Neural progenitor cell (in vitro differentiated cells): ENCODE data around the gene HSPB2. TPM values are rescaled to one million over a fixed set of nuclear protein-coding genes. Genes with fewer than 3 reads are reported as not detected.

Experiments used
- DNase-seq: peaks from one replicate; pipeline ENCODE4 v3.0.0-alpha.2; 2016; ENCODE audit warnings: low spot score
- H2AFZ ChIP-seq: fragments of 200-600 bp; sonication (generic); replicated peaks from 2 replicates; pipeline ENCODE4 v1.6.1; 2016; ENCODE audit warnings: antibody characterized with exemption
- H3F3A ChIP-seq: fragments of 200-600 bp; sonication (generic); 2 replicates; pipeline ENCODE4 v1.6.1; 2016; ENCODE audit warnings: antibody characterized with exemption, low read depth
- H3K27ac ChIP-seq: fragments of 200-600 bp; sonication (generic); 2 replicates; pipeline ENCODE4 v1.5.1; 2016; ENCODE audit warnings: mild to moderate bottlenecking
- H3K27me3 ChIP-seq: fragments of 200-600 bp; sonication (generic); 2 replicates; pipeline ENCODE4 v1.6.1; 2016; ENCODE audit warnings: mild to moderate bottlenecking, moderate library complexity
- H3K36me3 ChIP-seq: fragments of 200-600 bp; sonication (generic); 2 replicates; pipeline ENCODE4 v1.5.1; 2016
- H3K4me1 ChIP-seq: fragments of 200-600 bp; sonication (generic); 2 replicates; pipeline ENCODE4 v1.6.1; 2016; ENCODE audit warnings: mixed run types
- H3K4me2 ChIP-seq: fragments of 200-600 bp; sonication (generic); 2 replicates; pipeline ENCODE4 v1.6.1; 2016
- H3K4me3 ChIP-seq: fragments of 200-600 bp; sonication (generic); 2 replicates; pipeline ENCODE4 v1.5.1; 2016
- H3K79me2 ChIP-seq: fragments of 200-600 bp; sonication (generic); 2 replicates; pipeline ENCODE4 v1.6.1; 2016; ENCODE audit warnings: low read depth
- H3K9ac ChIP-seq: fragments of 200-600 bp; sonication (generic); 2 replicates; pipeline ENCODE4 v1.6.1; 2016
- H3K9me3 ChIP-seq: fragments of 200-600 bp; sonication (generic); 2 replicates; pipeline ENCODE4 v1.5.1; 2016; ENCODE audit warnings: low read depth
- H4K20me1 ChIP-seq: fragments of 200-600 bp; sonication (generic); 2 replicates; pipeline ENCODE4 v1.6.1; 2016; ENCODE audit warnings: low read depth
- H3K27ac Mint-ChIP-seq: 3 replicates; pipeline ENCODE4 v1.8.0; 2021; ENCODE audit warnings: mixed read lengths
- H3K27me3 Mint-ChIP-seq: 2 replicates; pipeline ENCODE4 v1.8.0; 2022; ENCODE audit warnings: low read depth, mild to moderate bottlenecking, inconsistent platforms, moderate library complexity, mixed read lengths; ENCODE audit not compliant: insufficient read depth
- H3K36me3 Mint-ChIP-seq: 3 replicates; pipeline ENCODE4 v1.8.0; 2021; ENCODE audit warnings: mixed read lengths
- H3K4me1 Mint-ChIP-seq: 3 replicates; pipeline ENCODE4 v1.8.0; 2021; ENCODE audit warnings: mixed read lengths
- H3K4me3 Mint-ChIP-seq: 3 replicates; pipeline ENCODE4 v1.8.0; 2021; ENCODE audit warnings: mild to moderate bottlenecking, moderate library complexity, mixed read lengths
- H3K9me3 Mint-ChIP-seq: 3 replicates; pipeline ENCODE4 v1.8.0; 2020; ENCODE audit warnings: mixed read lengths
- EZH2 ChIP-seq: fragments of 200-600 bp; sonication (generic); IDR thresholded peaks from 2 replicates; pipeline ENCODE4 v1.6.1; 2017; ENCODE audit warnings: antibody characterized with exemption, mild to moderate bottlenecking, moderate library complexity
- EZH2phosphoT487 ChIP-seq: fragments of 200-600 bp; sonication (generic); IDR thresholded peaks from 2 replicates; pipeline ENCODE4 v1.6.1; 2017; ENCODE audit warnings: antibody characterized with exemption
- total RNA-seq: library from RNA; depleted of rRNA; stranded (reverse); fragments of >200 nt; gene quantifications from 2 replicates; pipeline ENCODE4 v1.2.3, GENCODE V29; 2015; ENCODE audit warnings: low replicate concordance
- TF ChIP-seq, protein P1 (sequence below): fragments of 200-600 bp; sonication (generic); IDR thresholded peaks from 2 replicates; pipeline ENCODE4 v1.5.1; 2017; ENCODE audit warnings: antibody characterized with exemption, mild to moderate bottlenecking

The HSPB2 gene
- total RNA-seq, 1 donor from 2014 or later: not detected

DNA sequence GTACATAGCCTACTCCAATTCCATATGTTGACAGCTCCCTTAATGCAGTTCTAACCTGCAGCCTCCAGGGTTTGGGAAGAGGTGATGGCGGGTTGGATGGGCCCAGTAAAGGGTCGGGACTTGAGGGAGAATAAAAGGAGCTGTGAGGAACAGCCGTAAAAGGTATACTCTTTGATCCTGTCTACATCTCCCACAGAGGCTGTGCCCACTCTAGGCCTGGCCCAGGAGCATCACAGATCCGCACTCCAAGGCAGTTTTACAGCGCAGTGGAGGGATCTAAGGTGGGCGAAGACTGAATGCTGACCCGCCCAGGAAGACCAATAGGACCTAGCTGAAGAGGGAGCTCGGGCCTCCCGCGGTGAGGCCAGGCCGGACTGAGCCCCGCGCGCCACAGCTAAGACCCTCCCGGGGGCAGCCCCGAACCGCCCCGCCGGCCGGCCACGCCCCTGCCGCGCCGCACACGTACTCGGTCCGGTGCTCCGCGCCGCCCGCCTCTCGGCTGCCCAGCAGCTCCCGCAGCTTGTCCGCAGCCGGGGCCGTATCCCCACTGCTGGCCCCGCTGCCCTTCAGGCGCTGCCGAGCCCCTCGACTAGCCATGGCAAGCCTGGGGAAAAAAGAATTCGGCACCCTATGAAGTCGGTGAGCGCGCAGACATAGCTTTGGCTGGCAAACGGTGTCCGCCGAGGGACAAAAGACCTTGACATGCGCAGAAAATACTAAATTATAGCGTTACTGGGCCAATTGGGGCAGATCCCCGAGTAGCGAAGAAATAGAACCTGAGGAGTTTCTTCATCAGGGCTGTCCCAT lies 41.4 kb upstream of the HSPB2 start, which contains the start of gene ALG9:
TSS of gene ALG9 (minus strand) at position 696 of the 807 bp plus-strand sequence. CDS start at position 597, 99 bp downstream.
- TF ChIP-seq EZH2phosphoT487: no peak
- TF ChIP-seq, protein P1, sequence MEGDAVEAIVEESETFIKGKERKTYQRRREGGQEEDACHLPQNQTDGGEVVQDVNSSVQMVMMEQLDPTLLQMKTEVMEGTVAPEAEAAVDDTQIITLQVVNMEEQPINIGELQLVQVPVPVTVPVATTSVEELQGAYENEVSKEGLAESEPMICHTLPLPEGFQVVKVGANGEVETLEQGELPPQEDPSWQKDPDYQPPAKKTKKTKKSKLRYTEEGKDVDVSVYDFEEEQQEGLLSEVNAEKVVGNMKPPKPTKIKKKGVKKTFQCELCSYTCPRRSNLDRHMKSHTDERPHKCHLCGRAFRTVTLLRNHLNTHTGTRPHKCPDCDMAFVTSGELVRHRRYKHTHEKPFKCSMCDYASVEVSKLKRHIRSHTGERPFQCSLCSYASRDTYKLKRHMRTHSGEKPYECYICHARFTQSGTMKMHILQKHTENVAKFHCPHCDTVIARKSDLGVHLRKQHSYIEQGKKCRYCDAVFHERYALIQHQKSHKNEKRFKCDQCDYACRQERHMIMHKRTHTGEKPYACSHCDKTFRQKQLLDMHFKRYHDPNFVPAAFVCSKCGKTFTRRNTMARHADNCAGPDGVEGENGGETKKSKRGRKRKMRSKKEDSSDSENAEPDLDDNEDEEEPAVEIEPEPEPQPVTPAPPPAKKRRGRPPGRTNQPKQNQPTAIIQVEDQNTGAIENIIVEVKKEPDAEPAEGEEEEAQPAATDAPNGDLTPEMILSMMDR: peak; percentile 35
- peak; percentile 88 for DNase-seq
- H3K27ac Mint-ChIP-seq: peak within 1 kb of the TSS; percentile 88
- Histone ChIP-seq H3K4me2 (peak within 1 kb of the TSS; percentile 86), H3K27ac (peak within 1 kb of the TSS; percentile 60), H3K4me3 (peak within 1 kb of the TSS; percentile 85), H3K79me2 (peaks cover 7% of the 10 kb centered on the region), H3K27me3 (no peaks in the 10 kb centered on the region), H3K36me3 (peaks cover 7% of the 10 kb centered on the region), H3K9ac (peak within 1 kb of the TSS; percentile 49), H3K4me1 (no peaks in the 10 kb centered on the region), H2AFZ (peak within 1 kb of the TSS; percentile 80), H3K9me3 (no peaks in the 10 kb centered on the region), H4K20me1 (no peaks in the 10 kb centered on the region), H3F3A (peaks cover 18% of the 10 kb centered on the region)
- peak within 1 kb of the TSS; percentile 96 for H3K4me3 Mint-ChIP-seq
- H3K9me3 Mint-ChIP-seq: no peaks in the 10 kb centered on the region
- peaks cover 17% of the 10 kb centered on the region for H3K36me3 Mint-ChIP-seq
- H3K4me1 Mint-ChIP-seq: peaks cover 15% of the 10 kb centered on the region
- peaks cover 5% of the 10 kb centered on the region for H3K27me3 Mint-ChIP-seq

- no peaks in the 10 kb centered on the region for H3K4me1 ChIP-seq
- H3K9me3 ChIP-seq: no peaks in the 10 kb centered on the region
- H3K27ac ChIP-seq: no peak overlapping the region
- Mint-ChIP-seq H3K27me3 (peaks cover 5% of the 10 kb centered on the region), H3K27ac (peak overlapping the region; percentile 88), H3K4me1 (peaks cover 19% of the 10 kb centered on the region), H3K9me3 (no peaks in the 10 kb centered on the region), H3K36me3 (peaks cover 11% of the 10 kb centered on the region), H3K4me3 (peak overlapping the region; percentile 96)
- no peaks in the 10 kb centered on the region for H4K20me1 ChIP-seq
- peak overlapping the region; percentile 86 for H3K4me2 ChIP-seq
- H3K79me2 ChIP-seq: peaks cover 7% of the 10 kb centered on the region
- peak overlapping the region; percentile 80 for H2AFZ ChIP-seq
- TF ChIP-seq, protein P1: no peak
- no peak for TF ChIP-seq EZH2phosphoT487
- TF ChIP-seq EZH2: no peak
- peak overlapping the region; percentile 49 for H3K9ac ChIP-seq
- H3K36me3 ChIP-seq: peaks cover 7% of the 10 kb centered on the region
- DNase-seq: no peak
- peaks cover 18% of the 10 kb centered on the region for H3F3A ChIP-seq
- H3K4me3 ChIP-seq: peak overlapping the region; percentile 85
- no peaks in the 10 kb centered on the region for H3K27me3 ChIP-seq
These were observed 40.8 kb upstream of the HSPB2 start for GRCh38 chr11:111871693-111872161.

- Mint-ChIP-seq H3K27ac (peak overlapping the region; percentile 90), H3K27me3 (peaks cover 3% of the 10 kb centered on the region), H3K4me1 (peaks cover 18% of the 10 kb centered on the region), H3K4me3 (peak overlapping the region; percentile 92), H3K9me3 (no peaks in the 10 kb centered on the region), H3K36me3 (no peaks in the 10 kb centered on the region)
- Histone ChIP-seq H3K79me2 (peaks cover 8% of the 10 kb centered on the region), H3K4me3 (peak overlapping the region; percentile 73), H3K27ac (peak overlapping the region; percentile 59), H3K4me1 (peaks cover 7% of the 10 kb centered on the region), H3K9me3 (no peaks in the 10 kb centered on the region), H3K4me2 (peak overlapping the region; percentile 77), H3K36me3 (no peaks in the 10 kb centered on the region), H3K27me3 (no peaks in the 10 kb centered on the region), H4K20me1 (no peaks in the 10 kb centered on the region), H2AFZ (peak overlapping the region; percentile 74), H3K9ac (peak overlapping the region; percentile 17), H3F3A (peaks cover 14% of the 10 kb centered on the region)
- TF ChIP-seq EZH2: no peak
- TF ChIP-seq EZH2phosphoT487: no peak
- TF ChIP-seq, protein P1: no peak
- DNase-seq: no peak
These were observed 34.1 kb upstream of the HSPB2 start for GRCh38 chr11:111878385-111878848.
